Mucosa of rectum (tissue), 2 donors: ENCODE data around the gene KPNA1.

Experiments
- H3K27ac ChIP-seq, 2 donors: one replicate each; pipeline ENCODE4 v1.7.0; 2013; ENCODE audit warnings: inconsistent platforms in 2 of 2, low read depth in 2 of 2, low read length in 2 of 2
- H3K27me3 ChIP-seq, 2 donors: one replicate each; pipeline ENCODE4 v1.7.0; 2013; ENCODE audit warnings: low read length in 2 of 2; ENCODE audit not compliant: control insufficient read depth in 2 of 2, insufficient read depth in 2 of 2
- H3K36me3 ChIP-seq, 2 donors: one replicate each; pipeline ENCODE4 v1.7.0; 2013; ENCODE audit warnings: low read length in 2 of 2; ENCODE audit not compliant: control insufficient read depth in 2 of 2, insufficient read depth in 2 of 2
- H3K4me1 ChIP-seq, 2 donors: one replicate each; pipeline ENCODE4 v1.7.0; 2013; ENCODE audit warnings: low read length in 2 of 2, mild to moderate bottlenecking in 1 of 2; ENCODE audit not compliant: control insufficient read depth in 2 of 2, insufficient read depth in 2 of 2
- H3K4me3 ChIP-seq, 2 donors: one replicate each; pipeline ENCODE4 v1.7.0; 2013; ENCODE audit warnings: low read length in 2 of 2
- H3K9ac ChIP-seq, 2 donors: one replicate each; pipeline ENCODE4 v1.7.0; 2013; ENCODE audit warnings: low read length in 2 of 2, low read depth in 1 of 2, mild to moderate bottlenecking in 1 of 2
- H3K9me3 ChIP-seq, 2 donors: one replicate each; pipeline ENCODE4 v1.7.0; 2013; ENCODE audit warnings: low read length in 2 of 2; ENCODE audit not compliant: control insufficient read depth in 2 of 2
- donor health status: healthy.
- donor health status: Normal muscosa, but diverticular disease.

The KPNA1 gene

DNA sequence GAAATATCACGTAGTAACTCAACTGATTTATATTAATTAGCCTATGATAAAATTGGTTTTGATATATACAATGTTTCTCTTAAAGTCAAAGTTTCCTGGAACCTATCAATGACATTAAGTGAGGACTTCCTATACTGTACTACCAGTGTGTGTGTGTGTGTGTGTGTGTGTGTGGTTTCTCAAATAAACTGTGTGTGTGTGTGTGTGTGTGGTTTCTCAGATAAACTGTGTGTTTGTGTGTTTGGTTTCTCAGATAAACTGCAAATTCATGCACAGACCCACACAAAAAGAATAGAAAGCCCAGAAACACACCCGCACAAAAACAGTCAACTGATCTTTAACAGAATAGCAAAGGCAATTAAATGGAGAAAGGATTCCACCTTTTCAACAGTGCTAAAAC, 84.4 kb downstream of the KPNA1 start:
- no peak overlapping the region for H3K27ac ChIP-seq
- H3K36me3 ChIP-seq: peaks cover 36 to 46% of the 10 kb centered on the region in 2 donors
- no peak overlapping the region for H3K9ac ChIP-seq
- no peaks in the 10 kb centered on the region for H3K4me1 ChIP-seq
- no peak overlapping the region for H3K4me3 ChIP-seq
- H3K27me3 ChIP-seq: no peaks in the 10 kb centered on the region
- no peaks in the 10 kb centered on the region for H3K9me3 ChIP-seq

DNA sequence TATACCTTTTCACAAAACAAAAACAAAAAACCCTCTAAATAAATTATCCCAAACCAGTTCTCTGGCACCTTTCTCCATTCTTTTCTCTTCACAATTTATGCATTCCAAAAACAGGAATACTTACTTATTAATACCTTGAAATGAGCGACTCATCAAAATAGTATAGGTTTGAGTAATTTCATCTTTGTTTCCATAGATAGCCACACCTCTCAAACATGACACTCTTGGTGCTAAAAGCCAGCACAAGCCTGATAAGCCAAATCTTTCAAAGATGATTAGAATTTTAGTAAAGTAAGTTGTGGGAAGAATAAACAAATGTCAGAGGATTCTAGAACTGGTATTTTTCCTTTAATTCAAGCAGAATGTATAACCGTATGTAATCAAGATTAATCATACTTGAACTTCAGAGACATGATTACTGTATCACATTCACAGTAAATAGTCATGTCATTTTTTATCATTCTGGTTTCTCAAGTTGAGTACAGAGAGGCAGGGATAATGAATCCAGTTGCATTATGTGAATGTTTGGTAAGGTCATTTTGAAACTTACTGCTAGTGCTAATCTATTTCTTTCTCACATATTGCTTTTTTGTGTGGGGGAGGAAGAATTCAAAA, 86.8 kb downstream of the KPNA1 start:
- H3K9me3 ChIP-seq: no peaks in the 10 kb centered on the region
- H3K9ac ChIP-seq: no peak overlapping the region
- H3K36me3 ChIP-seq: peaks cover 35 to 40% of the 10 kb centered on the region in 2 donors
- no peak overlapping the region for H3K27ac ChIP-seq
- H3K4me3 ChIP-seq: no peak overlapping the region
- no peaks in the 10 kb centered on the region for H3K27me3 ChIP-seq
- no peaks in the 10 kb centered on the region for H3K4me1 ChIP-seq

DNA sequence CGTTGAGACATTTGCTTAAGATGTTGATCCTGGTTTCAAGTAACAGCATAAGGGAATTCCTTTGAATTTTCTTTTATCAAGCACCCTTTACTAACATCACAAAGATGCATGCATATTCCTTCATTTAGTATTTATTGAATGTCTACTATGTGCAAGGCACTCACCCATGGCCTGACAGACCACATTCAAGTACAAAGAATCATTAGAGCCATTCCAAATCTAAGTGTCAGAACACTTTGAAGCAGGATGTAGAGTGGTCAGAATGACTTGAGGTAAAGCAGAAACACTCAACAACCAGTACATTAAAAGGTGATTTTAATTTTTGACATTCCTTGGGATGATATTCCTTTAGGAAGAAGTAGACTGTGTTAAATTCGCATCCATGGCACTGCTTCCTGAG, 92.9 kb downstream of the KPNA1 start:
- H3K4me3 ChIP-seq: no peak overlapping the region
- H3K27ac ChIP-seq: no peak overlapping the region
- no peaks in the 10 kb centered on the region for H3K9me3 ChIP-seq
- H3K27me3 ChIP-seq: no peaks in the 10 kb centered on the region
- no peak overlapping the region for H3K9ac ChIP-seq
- H3K4me1 ChIP-seq: peaks cover 0 to 3% of the 10 kb centered on the region in 2 donors
- peaks cover 23 to 27% of the 10 kb centered on the region in 2 donors for H3K36me3 ChIP-seq

DNA sequence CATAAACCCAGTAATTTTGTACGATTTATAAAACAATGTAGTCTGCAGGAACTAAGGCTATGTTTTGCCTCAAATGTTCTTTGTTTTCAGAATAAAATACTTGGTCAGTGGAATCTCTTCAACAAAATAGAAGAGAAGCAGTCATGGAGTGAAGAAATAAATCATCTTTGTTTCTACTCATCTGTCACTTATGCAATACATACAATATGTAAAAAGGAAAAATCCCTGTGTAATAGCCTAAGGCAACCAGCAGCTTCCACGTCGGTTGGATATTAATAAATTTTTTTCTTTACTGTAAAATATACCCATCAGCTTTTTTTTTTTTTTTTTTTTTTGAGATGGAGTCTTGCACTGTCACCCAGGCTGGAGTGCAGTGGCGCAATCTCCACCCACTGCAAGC, 93.6 kb downstream of the KPNA1 start:
- no peak overlapping the region for H3K27ac ChIP-seq
- peaks cover 0 to 4% of the 10 kb centered on the region in 2 donors for H3K4me1 ChIP-seq
- H3K9me3 ChIP-seq: no peaks in the 10 kb centered on the region
- no peaks in the 10 kb centered on the region for H3K27me3 ChIP-seq
- H3K4me3 ChIP-seq: no peak overlapping the region
- no peak overlapping the region for H3K9ac ChIP-seq
- peaks cover 15 to 19% of the 10 kb centered on the region in 2 donors for H3K36me3 ChIP-seq

DNA sequence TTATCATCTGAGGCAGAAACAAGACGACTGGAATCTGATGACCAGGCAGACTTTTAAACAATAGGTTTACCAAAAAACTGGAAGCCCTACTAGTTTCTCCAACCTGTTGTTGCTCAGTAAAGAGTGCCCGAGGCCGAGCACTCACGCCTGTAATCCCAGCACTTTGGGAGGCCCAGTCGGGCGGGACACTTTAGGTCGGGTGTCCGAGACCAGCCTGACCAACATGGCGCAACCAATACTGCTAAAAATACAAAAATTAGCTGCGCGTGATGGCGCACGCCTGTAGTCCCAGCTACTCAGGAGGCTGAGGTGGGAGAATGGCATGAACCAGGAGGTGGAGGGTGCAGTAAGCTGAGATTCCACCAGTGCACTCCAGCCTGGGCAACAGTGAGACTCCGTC, 97.8 kb downstream of the KPNA1 start:
- H3K27ac ChIP-seq: peak overlapping the region; percentile 94 to 96
- no peaks in the 10 kb centered on the region for H3K27me3 ChIP-seq
- H3K4me3 ChIP-seq: peak overlapping the region; percentile 85 to 98
- peak overlapping the region; percentile 29 to 97 for H3K9ac ChIP-seq
- no peaks in the 10 kb centered on the region for H3K9me3 ChIP-seq
- peaks cover 11 to 16% of the 10 kb centered on the region in 2 donors for H3K4me1 ChIP-seq
- H3K36me3 ChIP-seq: peaks cover 4 to 11% of the 10 kb centered on the region in 2 donors

DNA sequence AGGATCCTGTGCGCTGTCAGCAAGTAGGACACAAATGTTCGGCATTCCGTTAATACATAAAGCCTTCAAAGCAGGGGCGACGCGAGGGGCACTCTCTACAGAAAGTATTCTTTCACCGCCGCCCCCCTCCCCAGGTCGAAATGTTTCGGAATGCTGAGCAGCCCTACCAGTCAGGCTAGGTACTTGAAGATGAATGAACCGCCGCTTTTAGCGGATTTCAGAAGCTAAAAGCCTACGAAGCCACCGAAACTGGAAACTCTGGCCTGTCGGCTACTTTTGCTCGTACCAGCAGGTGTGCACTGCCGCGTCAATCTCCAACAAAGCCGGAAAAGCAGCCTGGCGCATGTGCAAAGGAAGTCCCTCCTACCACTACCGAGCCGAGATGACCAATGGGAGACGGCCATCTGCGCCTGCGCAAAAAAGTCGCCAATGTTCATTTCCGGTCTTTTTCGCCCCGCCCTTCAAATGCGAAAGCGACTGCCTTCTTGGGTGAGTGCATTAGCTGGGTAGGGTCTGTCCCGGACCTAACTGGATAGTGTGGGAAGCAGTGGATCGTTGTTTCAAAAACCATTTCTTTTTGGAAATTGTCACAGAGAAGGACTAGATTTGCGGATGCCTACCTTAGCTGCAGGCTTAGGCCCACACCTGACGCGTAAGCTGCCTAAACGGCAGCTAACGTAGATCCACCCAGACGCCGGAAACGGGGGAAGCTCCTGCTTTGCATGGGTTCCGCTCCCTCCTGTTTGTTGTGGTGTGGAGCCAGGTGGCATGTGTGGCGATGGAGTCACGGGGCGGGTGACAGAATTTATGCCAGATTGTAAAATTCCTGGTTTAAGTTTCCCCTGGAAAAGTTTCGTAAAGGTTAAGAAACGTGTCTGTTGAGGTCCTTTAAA, 98.7 kb downstream of the KPNA1 start, which contains the start of gene WDR5B:
Gene WDR5B (minus strand): TSS at position 301 of the 893 bp plus-strand sequence. CDS start 534 bp downstream, outside the sequence.
- Histone ChIP-seq H3K4me3 (peak within 1 kb of the TSS; percentile 85 to 98), H3K9me3 (no peaks in the 10 kb centered on the region), H3K27me3 (no peaks in the 10 kb centered on the region), H3K4me1 (peaks cover 11 to 16% of the 10 kb centered on the region in 2 donors), H3K36me3 (peaks cover 9 to 13% of the 10 kb centered on the region in 2 donors), H3K9ac (peak within 1 kb of the TSS; percentile 85 to 97), H3K27ac (peak within 1 kb of the TSS; percentile 94 to 96)

DNA sequence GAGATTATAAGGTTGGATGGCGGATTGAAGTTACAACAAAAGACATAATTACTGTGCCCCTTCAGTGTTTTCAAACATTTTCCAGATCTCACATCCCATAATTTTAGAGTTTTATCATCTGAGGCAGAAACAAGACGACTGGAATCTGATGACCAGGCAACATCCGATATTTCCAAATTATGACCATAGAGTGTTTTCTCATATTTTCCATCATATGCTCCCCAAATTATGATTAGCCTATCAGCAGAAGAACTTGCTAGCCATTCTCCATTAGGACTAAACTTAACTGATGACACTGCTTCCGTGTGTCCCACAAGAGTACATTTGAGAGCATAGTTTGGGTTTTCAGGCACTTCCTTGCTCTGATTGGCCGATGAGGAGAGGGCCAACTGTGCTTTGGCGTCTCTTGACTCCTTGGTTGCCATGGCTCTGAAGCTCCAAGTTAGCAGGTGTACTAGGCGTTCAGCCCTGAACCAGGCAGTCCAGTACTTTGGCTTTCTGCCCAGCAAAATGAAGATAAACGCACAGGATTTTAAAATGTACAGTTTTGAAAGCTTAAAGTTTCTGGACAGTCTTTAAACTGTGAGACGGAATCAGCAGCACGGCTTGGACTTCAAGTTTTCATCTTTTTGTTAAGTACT, 99.5 kb downstream of the KPNA1 start:
- Histone ChIP-seq H3K27ac (peak overlapping the region; percentile 92 to 94), H3K4me1 (peaks cover 11 to 16% of the 10 kb centered on the region in 2 donors)

DNA sequence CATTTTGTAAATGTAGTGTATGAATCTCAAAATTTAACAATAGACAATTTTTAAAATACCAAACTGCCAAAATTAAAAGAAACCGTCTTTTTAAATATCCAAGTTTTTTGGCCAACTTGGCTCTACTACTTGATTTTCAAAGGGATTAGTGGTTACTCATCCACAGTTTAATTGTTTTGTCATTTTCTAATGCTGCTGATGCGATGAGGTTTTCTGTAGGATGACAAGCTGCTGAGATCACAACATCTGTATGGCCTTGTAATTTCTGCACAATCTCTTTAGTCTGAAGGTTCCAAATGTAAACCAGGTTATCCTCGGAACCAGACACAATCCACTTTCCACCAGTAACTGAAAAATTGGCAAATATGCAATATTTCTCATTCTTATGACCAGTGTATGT, 100.3 kb downstream of the KPNA1 start:
- Histone ChIP-seq H3K4me1 (peaks cover 11 to 16% of the 10 kb centered on the region in 2 donors), H3K36me3 (peaks cover 23 to 26% of the 10 kb centered on the region in 2 donors), H3K27me3 (no peaks in the 10 kb centered on the region), H3K27ac (no peak overlapping the region), H3K9ac (no peak overlapping the region), H3K9me3 (no peaks in the 10 kb centered on the region), H3K4me3 (no peak overlapping the region)

More for the DNA sequence above, 99.5 kb downstream of the KPNA1 start:
- H3K27me3 ChIP-seq: no peaks in the 10 kb centered on the region
- H3K4me3 ChIP-seq: peak overlapping the region; percentile 85 to 98
- H3K9me3 ChIP-seq: no peaks in the 10 kb centered on the region
- peak overlapping the region; percentile 85 to 97 for H3K9ac ChIP-seq
- peaks cover 15 to 19% of the 10 kb centered on the region in 2 donors for H3K36me3 ChIP-seq

DNA sequence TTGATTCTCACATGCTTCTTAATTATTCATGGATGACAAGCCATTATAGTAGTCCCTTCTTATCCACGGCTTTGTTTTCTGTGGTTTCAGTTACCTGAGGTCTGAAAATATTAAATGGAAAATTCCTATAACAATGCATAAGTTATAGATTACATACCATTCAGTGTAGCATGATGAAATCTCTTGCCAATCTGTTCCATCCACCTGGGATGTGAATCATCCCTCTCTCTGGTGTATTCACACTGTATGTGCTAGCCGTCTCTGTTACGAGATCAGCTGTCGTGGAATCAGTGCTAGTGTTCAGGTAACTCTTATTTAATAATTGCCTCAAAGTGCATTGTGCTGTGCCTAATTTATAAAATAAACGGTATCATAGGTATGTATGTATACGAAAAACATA, 104.1 kb downstream of the KPNA1 start:
- Histone ChIP-seq H3K9ac (no peak overlapping the region), H3K9me3 (no peaks in the 10 kb centered on the region), H3K27me3 (no peaks in the 10 kb centered on the region), H3K4me3 (no peak overlapping the region), H3K36me3 (peaks cover 49 to 59% of the 10 kb centered on the region in 2 donors), H3K27ac (no peak overlapping the region), H3K4me1 (peaks cover 11 to 12% of the 10 kb centered on the region in 2 donors)

DNA sequence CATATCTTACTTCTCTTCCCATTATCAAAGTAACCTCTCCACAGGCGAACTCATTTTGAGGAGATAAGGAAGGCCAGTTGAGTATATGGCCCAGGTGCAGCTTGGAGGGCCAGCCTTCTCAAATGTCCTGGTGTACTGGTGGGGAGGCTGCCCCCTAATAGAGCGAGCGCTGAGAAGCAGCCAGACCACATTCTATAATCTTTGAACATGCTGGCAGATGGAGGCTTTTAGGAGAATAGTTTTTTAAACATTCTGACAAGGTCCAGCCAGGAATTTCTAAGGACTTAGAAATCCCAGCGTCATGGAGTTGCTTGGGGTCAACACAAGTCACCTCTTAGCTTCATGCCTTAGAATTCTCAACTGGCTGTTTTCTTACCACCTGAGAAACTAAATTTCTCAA, 104.6 kb downstream of the KPNA1 start:
- Histone ChIP-seq H3K36me3 (peaks cover 54 to 64% of the 10 kb centered on the region in 2 donors), H3K27me3 (no peaks in the 10 kb centered on the region), H3K27ac (no peak overlapping the region), H3K9me3 (no peaks in the 10 kb centered on the region), H3K4me1 (peaks cover 8% of the 10 kb centered on the region in 2 donors), H3K4me3 (no peak overlapping the region), H3K9ac (no peak overlapping the region)
